ENCODE measurements around the gene AK4. TPM values are rescaled to one million over a fixed set of nuclear protein-coding genes. Genes with fewer than 3 reads are reported as not detected.
A peak's percentile ranks its signal among the peaks of the same experiment; 100 is the strongest.

Gene AK4
- total RNA-seq, 1 donor, result 0.86 TPM

GRCh38 chr1:65164633-65165032 lies 16.6 kb downstream of the AK4 start:
- peak; percentile 53 for DNase-seq (ENCODE audit: low read depth)
- H3K4me3 ChIP-seq (ENCODE audit: low read depth, low read length), result no peak overlapping the region
- no peak for TF ChIP-seq CTCF (IDR thresholded peaks at IDR 0.05; ENCODE audit: insufficient read depth, low read depth, low read length)

DNA sequence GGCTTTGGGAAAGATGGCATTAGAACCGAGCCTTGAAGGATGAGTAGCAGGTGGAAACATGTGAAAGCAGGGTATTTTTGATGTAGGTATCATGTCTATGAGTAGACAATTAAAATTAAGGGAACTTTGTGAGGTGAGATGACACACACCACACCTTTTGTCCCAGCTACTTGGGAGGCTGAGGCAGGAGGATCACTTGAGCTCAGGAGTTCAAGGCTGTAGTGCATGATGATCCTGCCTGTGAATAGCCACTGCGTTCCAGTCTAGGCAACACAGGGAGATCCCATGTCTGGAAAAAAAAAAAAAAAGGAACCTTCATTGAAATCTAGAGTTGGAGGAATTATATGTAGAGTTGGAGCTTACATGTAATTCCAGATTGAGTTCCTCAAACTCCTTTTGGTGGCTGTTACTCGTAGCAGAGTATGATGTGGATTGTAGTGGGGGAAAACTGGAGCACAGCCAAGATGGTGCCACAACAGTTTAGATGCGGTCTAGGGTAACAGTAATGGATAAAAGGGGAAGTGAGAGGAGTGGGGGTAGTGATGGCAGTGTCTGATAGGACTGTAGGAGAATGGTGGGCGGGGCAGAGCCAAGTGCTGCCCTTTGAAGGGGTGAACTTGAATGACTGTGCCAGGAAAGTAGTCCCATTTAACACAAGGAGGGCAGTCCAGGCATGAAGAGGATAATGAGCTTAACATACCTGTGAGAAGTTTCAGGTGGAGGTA lies 17.4 kb downstream of the AK4 start:
- no peak for TF ChIP-seq CTCF (IDR thresholded peaks at IDR 0.05; ENCODE audit: insufficient read depth, low read depth, low read length)
- no peak for DNase-seq (ENCODE audit: low read depth)
- H3K4me3 ChIP-seq (ENCODE audit: low read depth, low read length), result no peak overlapping the region

- no peak overlapping the region for H3K4me3 ChIP-seq (ENCODE audit: low read depth, low read length)
- no peak for DNase-seq (ENCODE audit: low read depth)
- no peak for TF ChIP-seq CTCF (IDR thresholded peaks at IDR 0.05; ENCODE audit: insufficient read depth, low read depth, low read length)
These were observed 18.7 kb downstream of the AK4 start for GRCh38 chr1:65166572-65167305.

- no peak for DNase-seq (ENCODE audit: low read depth)
- no peak for TF ChIP-seq CTCF (IDR thresholded peaks at IDR 0.05; ENCODE audit: insufficient read depth, low read depth, low read length)
- no peak overlapping the region for H3K4me3 ChIP-seq (ENCODE audit: low read depth, low read length)
These were observed 19.7 kb downstream of the AK4 start for GRCh38 chr1:65167586-65168242.

DNA sequence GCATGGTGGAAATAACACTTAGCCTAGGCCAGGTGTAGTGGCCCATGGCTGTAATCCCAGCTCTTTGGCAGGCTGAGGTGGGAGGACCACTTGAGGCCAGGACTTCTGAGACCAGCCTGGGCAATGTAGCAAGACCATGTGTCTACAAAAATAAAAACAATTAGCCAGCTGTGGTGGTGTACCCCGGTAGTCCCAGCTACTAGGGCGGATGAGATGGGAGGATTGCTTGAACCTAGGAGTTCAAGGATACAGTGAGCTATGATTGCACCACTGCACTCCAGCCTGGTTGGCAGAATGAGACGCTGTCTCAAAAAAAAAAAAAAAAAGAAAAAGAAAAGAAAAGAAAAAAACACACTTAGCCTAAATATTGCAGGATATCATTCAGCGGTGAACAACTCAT lies 20.9 kb downstream of the AK4 start:
- H3K4me3 ChIP-seq (ENCODE audit: low read depth, low read length), result no peak overlapping the region
- no peak for TF ChIP-seq CTCF (IDR thresholded peaks at IDR 0.05; ENCODE audit: insufficient read depth, low read depth, low read length)
- DNase-seq (ENCODE audit: low read depth), result no peak

DNA sequence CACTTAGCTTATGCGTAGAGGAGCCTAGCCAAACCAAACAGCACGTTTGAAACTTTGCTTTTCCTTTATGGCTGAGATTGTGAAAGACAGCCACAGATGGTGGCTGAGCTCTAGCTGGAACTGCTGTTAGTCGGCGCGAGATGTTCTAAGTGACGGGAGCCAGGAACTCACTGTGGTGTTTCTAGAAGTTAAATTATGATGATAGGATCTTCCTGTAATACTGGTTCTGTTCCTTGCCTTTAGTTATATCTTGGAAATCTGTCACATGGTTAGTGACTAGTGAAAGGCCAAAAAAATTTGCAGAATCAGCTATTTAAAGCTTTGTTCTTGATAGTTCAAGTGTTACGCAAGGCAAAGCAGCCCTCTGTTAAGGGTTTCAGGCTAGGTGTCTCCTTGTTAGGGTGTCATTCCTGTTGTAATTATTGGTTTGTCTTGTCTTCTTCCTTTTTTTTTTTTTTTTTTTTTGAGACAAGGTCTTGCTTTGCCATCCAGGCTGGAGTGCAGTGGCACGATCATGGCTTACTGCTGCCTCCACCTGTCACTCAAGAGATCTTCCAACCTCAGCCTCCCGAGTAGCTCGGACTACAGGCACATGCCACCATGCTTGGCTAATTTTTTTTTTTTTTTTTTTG lies 22.6 kb downstream of the AK4 start:
- DNase-seq (ENCODE audit: low read depth), result peak; percentile 55
- no peak overlapping the region for H3K4me3 ChIP-seq (ENCODE audit: low read depth, low read length)
- no peak for TF ChIP-seq CTCF (IDR thresholded peaks at IDR 0.05; ENCODE audit: insufficient read depth, low read depth, low read length)

Measured in fibroblast of villous mesenchyme (primary cell).